H1 (cell line): ENCODE results near the gene TAF1D. TPM values are rescaled to one million over a fixed set of nuclear protein-coding genes. Genes with fewer than 3 reads are reported as not detected.

Source experiments
- CTCF ChIA-PET: fragments of 300-600 bp; sonication (Branson Sonifier 250); formaldehyde crosslinking; loops from one replicate; lab custom pipeline; 2021; ENCODE audit not compliant: partially characterized antibody; lab: Charles Lee
- POLR2A ChIA-PET: fragments of 300-600 bp; sonication (Branson Sonifier 250); formaldehyde crosslinking; loops from one replicate; lab custom pipeline; 2021; ENCODE audit warnings: inconsistent platforms; ENCODE audit not compliant: partially characterized antibody; lab: Charles Lee
- DNase-seq, 2 experiments: peaks; one replicate each; pipeline versions ENCODE4 v3.0.0 to v3.0.0-alpha.2; 2010 to 2022; ENCODE audit warnings: low spot score in 2 of 2, low read depth in 1 of 2, mixed read lengths in 1 of 2
- FAIRE-seq: peaks from 2 replicates; lab custom pipeline; 2011; peaks lifted over from hg19 to GRCh38; lab: Jason Lieb, UNC
- H2AFZ ChIP-seq: 2 replicates; pipeline ENCODE4 v1.8.1; 2012; ENCODE audit warnings: low read length, inconsistent platforms
- H2AK5ac ChIP-seq: 2 replicates; pipeline ENCODE4 v1.6.1; 2013; ENCODE audit warnings: low read depth, low read length
- H2BK120ac ChIP-seq: replicated peaks from 2 replicates; pipeline ENCODE3; 2013; ENCODE audit warnings: low read depth, low read length, inconsistent platforms
- H2BK12ac ChIP-seq: 2 replicates; pipeline ENCODE4 v1.6.1; 2013; ENCODE audit warnings: low read depth, low read length
- H2BK15ac ChIP-seq: 2 replicates; pipeline ENCODE4 v1.6.1; 2013; ENCODE audit warnings: low read length
- H2BK20ac ChIP-seq: 2 replicates; pipeline ENCODE4 v1.6.1; 2013; ENCODE audit warnings: low read length
- H2BK5ac ChIP-seq: 2 replicates; pipeline ENCODE4 v1.6.1; 2013; ENCODE audit warnings: low read depth, low read length
- H3K14ac ChIP-seq: 2 replicates; pipeline ENCODE4 v1.6.1; 2013; ENCODE audit warnings: inconsistent platforms; ENCODE audit not compliant: insufficient read length
- H3K18ac ChIP-seq: 2 replicates; pipeline ENCODE4 v1.6.1; 2013; ENCODE audit warnings: low read length; ENCODE audit errors: extremely low read depth
- H3K23ac ChIP-seq: 2 replicates; pipeline ENCODE4 v1.6.1; 2013; ENCODE audit warnings: inconsistent platforms; ENCODE audit not compliant: insufficient read length
- H3K23me2 ChIP-seq: 2 replicates; pipeline ENCODE4 v1.6.1; 2013; ENCODE audit warnings: low read depth, low read length
- H3K27ac ChIP-seq: 2 replicates; pipeline ENCODE4 v1.6.1; 2011; ENCODE audit warnings: low read depth, low read length, inconsistent platforms
- H3K27me3 ChIP-seq, 4 experiments: replicated peaks in 1 of 4; 1 replicate in 1 of 4; 2 replicates in 3 of 4; pipeline versions ENCODE4 v1.6.1 to v1.8.1; 2011 to 2013; ENCODE audit warnings: low read length in 3 of 4, mild to moderate bottlenecking in 3 of 4, inconsistent platforms in 2 of 4, mixed read lengths in 2 of 4, moderate library complexity in 1 of 4; ENCODE audit not compliant: control insufficient read depth in 3 of 4, insufficient read depth in 3 of 4; ENCODE audit errors: extremely low read depth in 1 of 4
- H3K36me3 ChIP-seq, 4 experiments: 2 replicates each; pipeline versions ENCODE4 v1.6.1 to v1.8.1; 2011 to 2013; ENCODE audit warnings: mild to moderate bottlenecking in 4 of 4, low read length in 3 of 4, moderate library complexity in 2 of 4, control low read depth in 1 of 4, inconsistent platforms in 1 of 4; ENCODE audit not compliant: insufficient read depth in 4 of 4, control insufficient read depth in 2 of 4
- H3K4ac ChIP-seq: replicated peaks from 2 replicates; pipeline ENCODE3; 2013; ENCODE audit warnings: low read length, low read depth, mixed read lengths, inconsistent platforms; ENCODE audit not compliant: insufficient read length
- H3K4me1 ChIP-seq, 4 experiments: replicated peaks in 1 of 4; 1 replicate in 1 of 4; 2 replicates in 3 of 4; pipeline versions ENCODE4 v1.6.1 to v1.8.1; 2011 to 2013; ENCODE audit warnings: low read length in 3 of 4, inconsistent platforms in 2 of 4, mixed read lengths in 1 of 4; ENCODE audit not compliant: insufficient read depth in 4 of 4, control insufficient read depth in 3 of 4
- H3K4me2 ChIP-seq, 2 experiments: 2 replicates each; pipeline versions ENCODE4 v1.6.1 to v1.8.1; 2011 to 2013; ENCODE audit warnings: low read depth in 2 of 2, low read length in 2 of 2, control low read depth in 1 of 2, inconsistent platforms in 1 of 2, mild to moderate bottlenecking in 1 of 2; ENCODE audit not compliant: insufficient read depth in 1 of 2
- H3K4me3 ChIP-seq, 4 experiments: fragments of 200-600, 300-600 bp in 1 of 4; sonication (generic), shearing (Covaris generic), sonication (Bioruptor Twin) in 1 of 4; 2 replicates each; pipeline versions ENCODE4 v1.5.1 to v1.8.1; 2011 to 2016; ENCODE audit warnings: low read length in 4 of 4, low read depth in 3 of 4, control low read depth in 2 of 4, inconsistent platforms in 2 of 4, mild to moderate bottlenecking in 2 of 4, mixed read lengths in 1 of 4, moderate library complexity in 1 of 4; ENCODE audit not compliant: insufficient read depth in 2 of 4; ENCODE audit errors: extremely low read depth in 1 of 4
- H3K56ac ChIP-seq: replicated peaks from 2 replicates; pipeline ENCODE3; 2013; ENCODE audit warnings: low read depth, mild to moderate bottlenecking, mixed read lengths, low read length, inconsistent platforms; ENCODE audit not compliant: insufficient read length
- H3K79me1 ChIP-seq: 2 replicates; pipeline ENCODE4 v1.6.1; 2013; ENCODE audit warnings: low read depth, low read length, control low read depth
- H3K79me2 ChIP-seq, 2 experiments: 2 replicates each; pipeline versions ENCODE4 v1.6.1 to v1.8.1; 2012 to 2013; ENCODE audit warnings: low read length in 2 of 2, mild to moderate bottlenecking in 2 of 2, inconsistent platforms in 1 of 2; ENCODE audit not compliant: insufficient read depth in 2 of 2, control insufficient read depth in 1 of 2
- H3K9ac ChIP-seq, 4 experiments: replicated peaks in 1 of 4; 1 replicate in 1 of 4; 2 replicates in 3 of 4; pipeline versions ENCODE4 v1.6.1 to v1.8.1; 2011 to 2013; ENCODE audit warnings: low read depth in 3 of 4, low read length in 3 of 4, control low read depth in 2 of 4, mild to moderate bottlenecking in 2 of 4, moderate library complexity in 2 of 4, inconsistent platforms in 1 of 4; ENCODE audit errors: extremely low read depth in 1 of 4
- H3K9me3 ChIP-seq, 2 experiments: 2 replicates each; pipeline versions ENCODE4 v1.6.1 to v1.8.1; 2012 to 2013; ENCODE audit warnings: mild to moderate bottlenecking in 2 of 2, moderate library complexity in 2 of 2, control low read depth in 1 of 2, inconsistent platforms in 1 of 2, low read depth in 1 of 2, low read length in 1 of 2, mixed read lengths in 1 of 2; ENCODE audit not compliant: insufficient read depth in 2 of 2
- H4K20me1 ChIP-seq, 2 experiments: replicated peaks in 1 of 2; 2 replicates each; pipeline versions ENCODE3 to v1.8.1; 2011 to 2013; ENCODE audit warnings: inconsistent platforms in 2 of 2, low read length in 2 of 2, mild to moderate bottlenecking in 1 of 2; ENCODE audit not compliant: insufficient read depth in 2 of 2, control insufficient read depth in 1 of 2
- H4K5ac ChIP-seq: 2 replicates; pipeline ENCODE4 v1.6.1; 2013; ENCODE audit warnings: low read length, low read depth, mixed read lengths, inconsistent platforms; ENCODE audit not compliant: insufficient read length
- H4K8ac ChIP-seq: 2 replicates; pipeline ENCODE4 v1.8.0; 2013; ENCODE audit warnings: mild to moderate bottlenecking, moderate library complexity, low read length, inconsistent platforms; ENCODE audit not compliant: insufficient read depth; ENCODE audit errors: extremely low read depth
- H4K91ac ChIP-seq: replicated peaks from 2 replicates; pipeline ENCODE3; 2013; ENCODE audit warnings: low read length, mixed read lengths, inconsistent platforms; ENCODE audit not compliant: insufficient read length
- RXRA ChIP-seq: IDR thresholded peaks from 2 replicates; pipeline ENCODE4 v1.6.1; 2011; ENCODE audit warnings: low read depth, mild to moderate bottlenecking, low read length, moderate library complexity; ENCODE audit not compliant: insufficient read depth
- SP4 ChIP-seq: IDR thresholded peaks from 2 replicates; pipeline ENCODE4 v1.6.1; 2012; ENCODE audit warnings: low read length, inconsistent platforms
- SUZ12 ChIP-seq: fragments of 200-600 bp; sonication (generic); IDR thresholded peaks from 2 replicates; pipeline ENCODE4 v1.6.1; 2012; ENCODE audit warnings: mild to moderate bottlenecking, inconsistent platforms, low read length, moderate library complexity, mixed read lengths
- WGBS, 2 experiments: shearing (Covaris generic) in 1 of 2; methylation state at CpG; one replicate each; pipeline versions ENCODE4 v1.1.6 to v1.1.7; 2013 to 2015; ENCODE audit warnings: low lambda C conversion rate in 2 of 2, mixed read lengths in 2 of 2, inconsistent platforms in 1 of 2, low coverage in 1 of 2, missing lambda C conversion rate in 1 of 2; ENCODE audit not compliant: insufficient replicate concordance in 2 of 2, insufficient coverage in 1 of 2, insufficient read length in 1 of 2; ENCODE audit errors: extremely low coverage in 1 of 2, missing lambda C conversion rate in 1 of 2; 5-methylcytosine and 5-hydroxymethylcytosine counted together
- polyA plus RNA-seq, 7 experiments: library from polyadenylated mRNA; depleted of rRNA in 3 of 7; stranded (reverse) in 5 of 7; unstranded in 2 of 7; fragments of >200 nt in 5 of 7; fragments of 200-250 nt in 2 of 7; gene quantifications; 1 replicate in 5 of 7; 2 replicates in 1 of 7; 4 replicates in 1 of 7; pipeline versions ENCODE4 v1.2.1 to v1.2.3, GENCODE V29; 2011 to 2013; ENCODE audit warnings: missing spikeins in 2 of 7, mixed read lengths in 2 of 7
- total RNA-seq: library from RNA; stranded (reverse); fragmentation: NEBNext Ultra II Directional; extraction: Animal tissue kit (Norgen Biotek cat#: 25700); gene quantifications from 2 replicates; pipeline ENCODE4 v1.2.1, GENCODE V29; 2021

The TAF1D gene
- total and polyA plus RNA-seq, 2 of the 8 experiments (the other 6 are each of a cell fraction or from before 2014, with no cell fraction given): 64.7 to 212 TPM

DNA sequence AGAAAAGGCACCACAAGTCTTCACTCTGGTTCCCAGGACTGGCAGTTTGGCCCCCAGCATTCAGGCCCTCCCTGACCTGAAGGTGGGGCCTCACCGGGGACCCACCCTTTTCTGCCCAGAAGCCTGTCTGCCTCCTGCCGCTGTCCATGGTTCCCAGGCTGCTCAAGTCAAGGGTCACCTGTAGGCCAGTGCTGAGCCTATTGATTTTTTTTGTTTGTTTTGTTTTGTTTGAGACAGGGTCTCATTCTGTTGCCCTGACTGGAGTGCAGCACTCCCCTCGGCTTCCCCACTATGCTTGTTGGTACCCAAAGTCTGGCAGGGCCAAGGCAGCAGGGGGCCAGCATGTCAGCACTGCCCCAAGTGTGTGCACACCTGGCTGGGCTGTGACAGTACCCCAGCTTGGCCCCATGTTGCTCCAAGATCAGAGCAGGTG, 31.8 kb upstream of the TAF1D start:
- peaks cover 1 to 3% of the 10 kb centered on the region in 2 experiments for H4K20me1 ChIP-seq
- H3K79me1 ChIP-seq: no peaks in the 10 kb centered on the region
- H3K4me1 ChIP-seq: no peaks in the 10 kb centered on the region; a peak in 2 of 7 replicates
- H3K23ac ChIP-seq: no peak overlapping the region
- no peak overlapping the region for H2BK120ac ChIP-seq
- H4K91ac ChIP-seq: no peak overlapping the region
- no peak overlapping the region for H2BK12ac ChIP-seq
- H3K23me2 ChIP-seq: peaks cover 2% of the 10 kb centered on the region; the same call in 1 of the 2 replicates
- no peak overlapping the region for H3K14ac ChIP-seq
- POLR2A ChIA-PET: interaction anchor here (0.6 to 9.4 kb wide), 7 partner anchors 8 to 703 kb away, joined by 3 to 88 read pairs (median 4); partner anchors contain the start of genes C11orf54, MED17 and TAF1D
- no peak overlapping the region for H3K27ac ChIP-seq
- CTCF ChIA-PET: interaction anchor here (1.4 to 3.4 kb wide), 4 partner anchors 7 to 14 kb away, joined by 3 to 13 read pairs (median 10); partner anchors contain the start of gene MED17
- no peaks in the 10 kb centered on the region for H3K36me3 ChIP-seq
- no peak overlapping the region for H2BK20ac ChIP-seq
- H3K18ac ChIP-seq: no peak overlapping the region
- H2BK15ac ChIP-seq: no peak overlapping the region
- no peak overlapping the region for H3K4me2 ChIP-seq
- no peak overlapping the region for H3K4me3 ChIP-seq
- H4K5ac ChIP-seq: no peak overlapping the region
- no peaks in the 10 kb centered on the region for H3K79me2 ChIP-seq
- TF ChIP-seq SP4: no peak
- no peak for TF ChIP-seq SUZ12
- TF ChIP-seq RXRA: 0 out of 2 replicates have a peak, but pooled peaks have one; percentile 35
- TF ChIP-seq, all 59 proteins: peak for 1
- no peak overlapping the region for H2AK5ac ChIP-seq
- H3K4ac ChIP-seq: no peak overlapping the region
- 82% methylated on average over 3 of the region's 3 CpGs; no CpG with 5 or more reads in 1 of the 2 experiments for WGBS, 2 experiments
- FAIRE-seq (no peak), DNase-seq (peak in 1 of 2 experiments; percentile 65)
- no peak overlapping the region for H2BK5ac ChIP-seq
- no peak overlapping the region for H3K9ac ChIP-seq
- no peaks in the 10 kb centered on the region for H3K9me3 ChIP-seq
- no peaks in the 10 kb centered on the region for H3K27me3 ChIP-seq
- H4K8ac ChIP-seq: no peak overlapping the region
- no peak overlapping the region for H2AFZ ChIP-seq
- H3K56ac ChIP-seq: no peak overlapping the region
